ENCODE results near the gene ATG16L1. TPM values are rescaled to one million over a fixed set of nuclear protein-coding genes. Genes with fewer than 3 reads are reported as not detected.

The ATG16L1 gene
- polyA plus RNA-seq, 3 donors = 3.3 to 22.9 (median 4.3) TPM

DNA sequence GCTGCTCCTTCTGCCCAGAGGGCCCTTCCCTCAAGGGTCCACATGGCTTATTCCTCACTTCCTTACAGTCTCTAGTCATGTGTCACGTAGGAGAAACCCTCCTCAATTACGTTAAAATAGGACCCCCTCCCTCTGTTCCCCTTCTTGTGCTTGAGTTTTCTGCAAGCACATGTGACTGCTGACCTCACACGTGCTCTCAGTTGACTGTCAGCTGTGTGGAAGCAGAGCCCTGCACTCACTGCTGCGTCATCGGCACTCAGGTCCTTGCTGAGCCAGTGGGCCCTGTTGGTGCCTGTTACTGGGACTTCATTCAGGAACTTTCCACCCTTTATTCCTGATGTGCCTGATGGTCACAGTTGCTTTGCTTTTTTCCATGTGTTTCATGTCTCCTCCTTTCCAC lies 11.1 kb downstream of the ATG16L1 start:
- TF ChIP-seq, protein P1, sequence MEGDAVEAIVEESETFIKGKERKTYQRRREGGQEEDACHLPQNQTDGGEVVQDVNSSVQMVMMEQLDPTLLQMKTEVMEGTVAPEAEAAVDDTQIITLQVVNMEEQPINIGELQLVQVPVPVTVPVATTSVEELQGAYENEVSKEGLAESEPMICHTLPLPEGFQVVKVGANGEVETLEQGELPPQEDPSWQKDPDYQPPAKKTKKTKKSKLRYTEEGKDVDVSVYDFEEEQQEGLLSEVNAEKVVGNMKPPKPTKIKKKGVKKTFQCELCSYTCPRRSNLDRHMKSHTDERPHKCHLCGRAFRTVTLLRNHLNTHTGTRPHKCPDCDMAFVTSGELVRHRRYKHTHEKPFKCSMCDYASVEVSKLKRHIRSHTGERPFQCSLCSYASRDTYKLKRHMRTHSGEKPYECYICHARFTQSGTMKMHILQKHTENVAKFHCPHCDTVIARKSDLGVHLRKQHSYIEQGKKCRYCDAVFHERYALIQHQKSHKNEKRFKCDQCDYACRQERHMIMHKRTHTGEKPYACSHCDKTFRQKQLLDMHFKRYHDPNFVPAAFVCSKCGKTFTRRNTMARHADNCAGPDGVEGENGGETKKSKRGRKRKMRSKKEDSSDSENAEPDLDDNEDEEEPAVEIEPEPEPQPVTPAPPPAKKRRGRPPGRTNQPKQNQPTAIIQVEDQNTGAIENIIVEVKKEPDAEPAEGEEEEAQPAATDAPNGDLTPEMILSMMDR (IDR thresholded peaks at IDR 0.05) = no peak
- WGBS (ENCODE audit: insufficient coverage) = 89% methylated on average over 5 of the region's 5 CpGs
- peaks cover 2% of the 10 kb centered on the region for H3K4me1 Mint-ChIP-seq
- Histone ChIP-seq H3K4me1 (ENCODE audit: control insufficient read depth in 1 of 2, insufficient read depth in 2 of 2, low read length in 2 of 2) (no peaks in the 10 kb centered on the region), H3K27ac (ENCODE audit: low read depth in 1 of 2, low read length in 2 of 2) (peak overlapping the region in 1 of 2 donors; percentile 9), H3K27me3 (ENCODE audit: control insufficient read depth in 2 of 2, insufficient read depth in 2 of 2, low read length in 2 of 2) (no peaks in the 10 kb centered on the region), H3K9me3 (replicated peaks in 1 of 2; ENCODE audit: control insufficient read depth in 1 of 2, insufficient read depth in 1 of 2, low read length in 2 of 2) (no peaks in the 10 kb centered on the region), H3K9ac (ENCODE audit: insufficient read depth, low read length, poor library complexity, severe bottlenecking) (no peak overlapping the region), H3K4me2 (replicated peaks; ENCODE audit: extremely low read depth, low read length, poor library complexity, severe bottlenecking) (no peak overlapping the region), H4K20me1 (ENCODE audit: insufficient read depth, low read length) (peaks cover 49% of the 10 kb centered on the region), H3K36me3 (replicated peaks in 1 of 2; ENCODE audit: control insufficient read depth in 1 of 2, insufficient read depth in 2 of 2, low read length in 2 of 2) (peaks cover 92 to 99% of the 10 kb centered on the region in 2 donors), H2AFZ (ENCODE audit: insufficient read depth, low read depth, low read length, poor library complexity, severe bottlenecking) (no peak overlapping the region), H3K4me3 (replicated peaks in 1 of 3; ENCODE audit: low read depth in 2 of 3, low read length in 3 of 3) (no peak overlapping the region), H3K79me2 (ENCODE audit: insufficient read depth, low read length) (peaks cover 29% of the 10 kb centered on the region)
- H3K27me3 Mint-ChIP-seq (ENCODE audit: low read depth in 3 of 3) = peaks cover 0 to 2% (median 0%) of the 10 kb centered on the region in 3 donors
- H3K9me3 Mint-ChIP-seq = no peaks in the 10 kb centered on the region
- peak overlapping the region in 1 of 7 donors; percentile 39 for H3K27ac Mint-ChIP-seq
- no peak overlapping the region for H3K4me3 Mint-ChIP-seq
- DNase-seq = no peak
- peaks cover 89 to 98% of the 10 kb centered on the region in 2 donors for H3K36me3 Mint-ChIP-seq
- intact Hi-C loops (cut with micrococcal nuclease) = no loop called here

DNA sequence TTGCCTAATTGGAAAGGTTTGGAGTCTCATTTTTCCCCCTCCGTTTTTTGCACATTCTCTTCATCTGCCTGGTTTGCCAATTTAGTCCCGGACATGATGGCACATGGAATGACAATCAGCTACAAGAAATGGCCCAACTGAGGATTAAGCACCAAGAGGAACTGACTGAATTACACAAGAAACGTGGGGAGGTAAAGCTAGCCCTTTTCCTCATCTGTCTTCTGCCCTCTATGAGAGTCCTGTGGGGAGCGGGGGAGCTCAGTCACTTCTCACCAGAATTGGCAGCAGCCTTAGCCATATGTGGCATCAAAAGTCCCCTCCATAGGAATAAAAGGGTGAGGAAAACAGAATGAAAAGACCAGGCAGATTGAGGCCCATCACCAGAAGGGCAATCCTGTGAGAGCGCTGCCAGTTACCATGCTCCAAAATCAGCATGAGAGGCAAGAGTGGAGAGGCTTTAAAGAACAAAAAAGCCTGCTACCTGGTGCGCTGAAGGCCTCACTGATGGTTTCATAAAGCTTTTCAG lies 11.6 kb downstream of the ATG16L1 start:
- Histone ChIP-seq H3K4me1 (ENCODE audit: control insufficient read depth in 1 of 2, insufficient read depth in 2 of 2, low read length in 2 of 2) (no peaks in the 10 kb centered on the region), H3K9ac (ENCODE audit: insufficient read depth, low read length, poor library complexity, severe bottlenecking) (no peak overlapping the region), H3K4me3 (replicated peaks in 1 of 3; ENCODE audit: low read depth in 2 of 3, low read length in 3 of 3) (no peak overlapping the region), H3K36me3 (replicated peaks in 1 of 2; ENCODE audit: control insufficient read depth in 1 of 2, insufficient read depth in 2 of 2, low read length in 2 of 2) (peaks cover 94 to 100% of the 10 kb centered on the region in 2 donors), H4K20me1 (ENCODE audit: insufficient read depth, low read length) (peaks cover 47% of the 10 kb centered on the region), H3K27ac (ENCODE audit: low read depth in 1 of 2, low read length in 2 of 2) (peak overlapping the region in 1 of 2 donors; percentile 9), H3K9me3 (replicated peaks in 1 of 2; ENCODE audit: control insufficient read depth in 1 of 2, insufficient read depth in 1 of 2, low read length in 2 of 2) (no peaks in the 10 kb centered on the region), H3K79me2 (ENCODE audit: insufficient read depth, low read length) (peaks cover 27% of the 10 kb centered on the region), H2AFZ (ENCODE audit: insufficient read depth, low read depth, low read length, poor library complexity, severe bottlenecking) (no peak overlapping the region), H3K27me3 (ENCODE audit: control insufficient read depth in 2 of 2, insufficient read depth in 2 of 2, low read length in 2 of 2) (no peaks in the 10 kb centered on the region), H3K4me2 (replicated peaks; ENCODE audit: extremely low read depth, low read length, poor library complexity, severe bottlenecking) (no peak overlapping the region)
- Mint-ChIP-seq H3K27me3 (ENCODE audit: low read depth in 3 of 3) (peaks cover 0 to 2% (median 0%) of the 10 kb centered on the region in 3 donors), H3K4me3 (no peak overlapping the region), H3K27ac (peak overlapping the region in 1 of 7 donors; percentile 39), H3K36me3 (peaks cover 92 to 98% of the 10 kb centered on the region in 2 donors), H3K9me3 (no peaks in the 10 kb centered on the region), H3K4me1 (peaks cover 2% of the 10 kb centered on the region)
- TF ChIP-seq, protein P1 (IDR thresholded peaks at IDR 0.05) = no peak
- no peak for DNase-seq
- 100% methylated on average over 2 of the region's 6 CpGs for WGBS (ENCODE audit: insufficient coverage)
- intact Hi-C loops (cut with micrococcal nuclease) = no loop called here

Data from CD14-positive monocyte (primary cell).